Activated naive CD4-positive, alpha-beta T cell treated with Interleukin-2 at 50 U/mL for 16 hours (primary cell): Measurements from ENCODE around the gene SLC25A3.
"Not testable (repeated sequence)": the region's sequence is repeated elsewhere in the genome, so short reads cannot be mapped to it uniquely, and the experiment has no call there.

Source experiments
- DNase-seq: peaks from one replicate; pipeline ENCODE4 v3.0.0-alpha.2; 2020

The SLC25A3 gene

GRCh38 chr12:98593351-98594049, at the start of gene SLC25A3:
TSS of gene SLC25A3 (plus strand) at chr12:98593686. CDS start at chr12:98593979, 293 bp downstream.
- peak; percentile 94 for DNase-seq

GRCh38 chr12:98543701-98544100, 49.8 kb upstream of the SLC25A3 start:
- DNase-seq = no peak

- DNase-seq = no peak
Observed at GRCh38 chr12:98544751-98545150, 48.7 kb upstream of the SLC25A3 start.

- DNase-seq = no peak
Observed at GRCh38 chr12:98549371-98550110, 43.9 kb upstream of the SLC25A3 start.

- DNase-seq = no peak
Observed at GRCh38 chr12:98551787-98552186, 41.7 kb upstream of the SLC25A3 start.

GRCh38 chr12:98558097-98558496, 35.4 kb upstream of the SLC25A3 start:
- not testable (repeated sequence) for DNase-seq

- no peak for DNase-seq
Observed at GRCh38 chr12:98559666-98560065, 33.8 kb upstream of the SLC25A3 start.

GRCh38 chr12:98561846-98562245, 31.6 kb upstream of the SLC25A3 start:
- no peak for DNase-seq

GRCh38 chr12:98572010-98572409, 21.5 kb upstream of the SLC25A3 start:
- no peak for DNase-seq

- no peak for DNase-seq
Observed at GRCh38 chr12:98574110-98574509, 19.4 kb upstream of the SLC25A3 start.

- no peak for DNase-seq
Observed at GRCh38 chr12:98575013-98575412, 18.5 kb upstream of the SLC25A3 start.

- DNase-seq = not testable (repeated sequence)
Observed at GRCh38 chr12:98576795-98577194, 16.7 kb upstream of the SLC25A3 start.

GRCh38 chr12:98578392-98578791, 15.1 kb upstream of the SLC25A3 start:
- no peak for DNase-seq

- DNase-seq = no peak
Observed at GRCh38 chr12:98578821-98579220, 14.7 kb upstream of the SLC25A3 start.

- no peak for DNase-seq
Observed at GRCh38 chr12:98579347-98579746, 14.1 kb upstream of the SLC25A3 start.

- no peak for DNase-seq
Observed at GRCh38 chr12:98579835-98580234, 13.7 kb upstream of the SLC25A3 start.

- no peak for DNase-seq
Observed at GRCh38 chr12:98580695-98581094, 12.8 kb upstream of the SLC25A3 start.

GRCh38 chr12:98581101-98581500, 12.4 kb upstream of the SLC25A3 start:
- DNase-seq = no peak

GRCh38 chr12:98582093-98582492, 11.4 kb upstream of the SLC25A3 start:
- no peak for DNase-seq

- DNase-seq = no peak
Observed at GRCh38 chr12:98587084-98587483, 6.4 kb upstream of the SLC25A3 start.

GRCh38 chr12:98591209-98591608, 2.3 kb upstream of the SLC25A3 start:
- DNase-seq = no peak

- no peak for DNase-seq
Observed at GRCh38 chr12:98592825-98593322, 612 bp upstream of the SLC25A3 start.

- DNase-seq = no peak
Observed at GRCh38 chr12:98594050-98594835, 757 bp downstream of the SLC25A3 start.
